Measurements from ENCODE around the gene DYNLT5. TPM values are rescaled to one million over a fixed set of nuclear protein-coding genes. Genes with fewer than 3 reads are reported as not detected.

The DYNLT5 gene
- total and polyA plus RNA-seq, 4 donors: 0.55 to 3.1 (median 1.5) TPM

DNA sequence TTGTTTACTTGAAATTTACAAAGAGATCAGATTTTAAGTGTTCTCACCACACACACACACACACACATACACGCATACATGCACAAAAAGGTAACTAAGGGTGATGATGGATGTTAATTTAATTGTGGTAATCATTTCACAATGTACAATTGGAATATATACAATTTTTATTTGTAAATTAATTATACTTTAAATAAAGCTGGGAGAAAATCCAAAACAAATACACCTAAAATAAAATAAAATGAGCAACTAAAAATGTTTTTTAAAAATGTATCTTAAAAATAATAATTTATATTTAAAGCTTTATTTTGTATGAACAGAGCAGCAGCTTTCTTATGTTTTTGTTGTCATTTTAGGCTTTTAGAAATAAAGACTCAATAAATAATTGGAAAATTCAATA, 57.0 kb downstream of the DYNLT5 start:
- no peaks in the 10 kb centered on the region for H3K36me3 ChIP-seq (ENCODE audit: control insufficient read depth in 4 of 4, insufficient read depth in 3 of 4, low read depth in 1 of 4, low read length in 3 of 4)
- no peaks in the 10 kb centered on the region for H3K4me1 ChIP-seq (ENCODE audit: control insufficient read depth in 4 of 4, insufficient read depth in 4 of 4, low read length in 3 of 4)
- no peak overlapping the region for H3K9ac ChIP-seq (ENCODE audit: low read depth in 1 of 2, low read length in 2 of 2)
- WGBS: 87% methylated on average over 1 of the region's 1 CpG
- no peaks in the 10 kb centered on the region for H3K9me3 ChIP-seq (ENCODE audit: control insufficient read depth in 4 of 4, low read length in 3 of 4)
- H3K27ac ChIP-seq (ENCODE audit: low read depth in 1 of 2, low read length in 2 of 2): no peak overlapping the region
- no peak overlapping the region for H3K4me3 ChIP-seq (ENCODE audit: low read depth in 1 of 3, low read length in 3 of 3)
- TF ChIP-seq HNF4A (conservative IDR thresholded peaks at IDR 0.05): no peak
- TF ChIP-seq YY1 (IDR thresholded peaks at IDR 0.05): no peak
- TF ChIP-seq ZBTB33 (IDR thresholded peaks at IDR 0.05): no peak
- TF ChIP-seq HNF4G (IDR thresholded peaks at IDR 0.05): no peak
- no peak for TF ChIP-seq FOXA1 (IDR thresholded peaks at IDR 0.05)
- TF ChIP-seq RAD21 (IDR thresholded peaks at IDR 0.05): no peak
- no peak for TF ChIP-seq ATF3 (IDR thresholded peaks at IDR 0.05)
- no peak for TF ChIP-seq JUND (IDR thresholded peaks at IDR 0.05)
- TF ChIP-seq RXRA (IDR thresholded peaks at IDR 0.05): no peak
- no peak for TF ChIP-seq GABPA (IDR thresholded peaks at IDR 0.05 in 1 of 2, conservative IDR thresholded peaks at IDR 0.05 in 1 of 2)
- TF ChIP-seq, protein P1, sequence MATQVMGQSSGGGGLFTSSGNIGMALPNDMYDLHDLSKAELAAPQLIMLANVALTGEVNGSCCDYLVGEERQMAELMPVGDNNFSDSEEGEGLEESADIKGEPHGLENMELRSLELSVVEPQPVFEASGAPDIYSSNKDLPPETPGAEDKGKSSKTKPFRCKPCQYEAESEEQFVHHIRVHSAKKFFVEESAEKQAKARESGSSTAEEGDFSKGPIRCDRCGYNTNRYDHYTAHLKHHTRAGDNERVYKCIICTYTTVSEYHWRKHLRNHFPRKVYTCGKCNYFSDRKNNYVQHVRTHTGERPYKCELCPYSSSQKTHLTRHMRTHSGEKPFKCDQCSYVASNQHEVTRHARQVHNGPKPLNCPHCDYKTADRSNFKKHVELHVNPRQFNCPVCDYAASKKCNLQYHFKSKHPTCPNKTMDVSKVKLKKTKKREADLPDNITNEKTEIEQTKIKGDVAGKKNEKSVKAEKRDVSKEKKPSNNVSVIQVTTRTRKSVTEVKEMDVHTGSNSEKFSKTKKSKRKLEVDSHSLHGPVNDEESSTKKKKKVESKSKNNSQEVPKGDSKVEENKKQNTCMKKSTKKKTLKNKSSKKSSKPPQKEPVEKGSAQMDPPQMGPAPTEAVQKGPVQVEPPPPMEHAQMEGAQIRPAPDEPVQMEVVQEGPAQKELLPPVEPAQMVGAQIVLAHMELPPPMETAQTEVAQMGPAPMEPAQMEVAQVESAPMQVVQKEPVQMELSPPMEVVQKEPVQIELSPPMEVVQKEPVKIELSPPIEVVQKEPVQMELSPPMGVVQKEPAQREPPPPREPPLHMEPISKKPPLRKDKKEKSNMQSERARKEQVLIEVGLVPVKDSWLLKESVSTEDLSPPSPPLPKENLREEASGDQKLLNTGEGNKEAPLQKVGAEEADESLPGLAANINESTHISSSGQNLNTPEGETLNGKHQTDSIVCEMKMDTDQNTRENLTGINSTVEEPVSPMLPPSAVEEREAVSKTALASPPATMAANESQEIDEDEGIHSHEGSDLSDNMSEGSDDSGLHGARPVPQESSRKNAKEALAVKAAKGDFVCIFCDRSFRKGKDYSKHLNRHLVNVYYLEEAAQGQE (IDR thresholded peaks at IDR 0.05): no peak
- TF ChIP-seq FOXA2 (IDR thresholded peaks at IDR 0.05): no peak
- TF ChIP-seq NR2F2 (IDR thresholded peaks at IDR 0.05): no peak
- H3K27me3 ChIP-seq (ENCODE audit: control insufficient read depth in 4 of 4, insufficient read depth in 4 of 4, low read length in 3 of 4): no peaks in the 10 kb centered on the region
- DNase-seq (ENCODE audit: low spot score): no peak

DNA sequence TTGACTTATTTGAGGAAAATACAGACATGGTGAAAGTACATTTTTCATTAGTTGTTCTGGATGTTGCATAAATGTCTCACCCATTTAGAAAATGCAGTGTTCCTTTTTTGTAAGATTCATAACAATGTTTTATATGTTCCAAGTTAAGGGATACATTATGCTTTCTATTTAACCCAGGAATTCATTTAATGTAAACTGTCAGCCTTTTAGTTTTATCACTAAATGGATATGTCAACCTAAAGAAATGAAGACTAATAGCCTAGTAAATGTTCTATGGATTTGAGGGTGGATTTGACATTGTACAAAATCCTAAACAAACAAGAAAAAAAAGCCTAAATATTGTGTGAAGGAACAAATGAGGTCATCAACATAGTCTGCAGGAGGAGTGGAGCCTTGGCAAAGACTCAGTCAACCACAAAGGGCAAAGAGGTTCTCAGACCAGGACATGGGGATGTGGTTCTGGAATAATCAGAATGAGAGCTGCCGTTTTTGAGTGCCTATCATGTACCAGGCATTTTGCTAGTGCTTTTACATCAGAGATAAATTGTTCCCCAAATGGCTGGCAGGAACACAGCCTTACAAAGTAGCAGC, 57.6 kb downstream of the DYNLT5 start:
- H3K36me3 ChIP-seq (ENCODE audit: control insufficient read depth in 4 of 4, insufficient read depth in 3 of 4, low read depth in 1 of 4, low read length in 3 of 4): no peaks in the 10 kb centered on the region
- WGBS: 67% methylated on average over 1 of the region's 1 CpG
- no peak for DNase-seq (ENCODE audit: low spot score)

More for the DNA sequence above, 57.6 kb downstream of the DYNLT5 start:
- Histone ChIP-seq H3K9ac (ENCODE audit: low read depth in 1 of 2, low read length in 2 of 2) (no peak overlapping the region), H3K9me3 (ENCODE audit: control insufficient read depth in 4 of 4, low read length in 3 of 4) (no peaks in the 10 kb centered on the region), H3K4me3 (ENCODE audit: low read depth in 1 of 3, low read length in 3 of 3) (no peak overlapping the region), H3K27me3 (ENCODE audit: control insufficient read depth in 4 of 4, insufficient read depth in 4 of 4, low read length in 3 of 4) (no peaks in the 10 kb centered on the region), H3K27ac (ENCODE audit: low read depth in 1 of 2, low read length in 2 of 2) (no peak overlapping the region), H3K4me1 (ENCODE audit: control insufficient read depth in 4 of 4, insufficient read depth in 4 of 4, low read length in 3 of 4) (no peaks in the 10 kb centered on the region)
- TF ChIP-seq RXRA (IDR thresholded peaks at IDR 0.05) (no peak), TAF1 (conservative IDR thresholded peaks at IDR 0.05) (no peak), JUND (IDR thresholded peaks at IDR 0.05) (no peak), YY1 (IDR thresholded peaks at IDR 0.05) (no peak)
- TF ChIP-seq, protein P2, sequence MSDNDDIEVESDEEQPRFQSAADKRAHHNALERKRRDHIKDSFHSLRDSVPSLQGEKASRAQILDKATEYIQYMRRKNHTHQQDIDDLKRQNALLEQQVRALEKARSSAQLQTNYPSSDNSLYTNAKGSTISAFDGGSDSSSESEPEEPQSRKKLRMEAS (IDR thresholded peaks at IDR 0.05): no peak

Measured in liver (tissue), 9 donors.